ENCODE data around the gene PTPN6. TPM values are rescaled to one million over a fixed set of nuclear protein-coding genes. Genes with fewer than 3 reads are reported as not detected.
A peak's percentile ranks its signal among the peaks of the same experiment; 100 is the strongest.

PTPN6 gene
- total RNA-seq, 1 experiment from 2014 or later = 47.7 TPM

DNA sequence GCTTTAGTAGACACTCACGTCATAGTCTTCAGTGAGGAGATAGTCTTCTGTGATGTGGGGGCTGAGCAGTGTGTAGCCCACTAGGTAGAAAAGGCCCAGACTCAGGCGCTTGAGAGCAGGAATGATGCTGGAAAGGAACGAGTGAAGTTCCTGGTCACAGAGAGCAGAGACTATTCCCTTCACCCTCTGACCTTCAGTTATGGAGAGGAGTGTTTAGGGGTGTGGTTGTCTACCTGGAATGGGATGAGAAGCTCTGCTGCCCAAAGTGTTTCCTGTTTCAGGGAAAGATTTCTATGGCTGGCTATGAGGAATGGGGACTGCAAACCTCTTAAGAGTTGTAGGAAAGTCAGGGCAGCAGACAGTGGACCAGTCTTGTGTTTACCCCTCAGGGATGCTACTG, 28.3 kb downstream of the PTPN6 start:
- Histone ChIP-seq H3K4me3 (replicated peaks in 1 of 2; ENCODE audit: low read depth in 1 of 2, low read length in 2 of 2) (no peak overlapping the region), H3K27me3 (ENCODE audit: insufficient read depth, low read length) (no peaks in the 10 kb centered on the region), H4K20me1 (ENCODE audit: insufficient read depth) (no peaks in the 10 kb centered on the region), H2AFZ (ENCODE audit: low read depth, low read length, poor library complexity, severe bottlenecking) (no peak overlapping the region), H3K9me2 (ENCODE audit: insufficient read depth) (no peaks in the 10 kb centered on the region), H3K4me1 (ENCODE audit: control insufficient read depth in 1 of 2, insufficient read depth in 2 of 2, low read length in 2 of 2) (no peaks in the 10 kb centered on the region), H3K36me3 (ENCODE audit: control insufficient read depth in 1 of 2, insufficient read depth in 2 of 2, low read length in 2 of 2) (peaks cover 55 to 60% of the 10 kb centered on the region in 2 experiments), H3K27ac (ENCODE audit: low read depth, low read length) (no peak overlapping the region), H3K9me3 (ENCODE audit: control insufficient read depth in 1 of 2, insufficient read depth in 1 of 2, low read depth in 1 of 2, low read length in 2 of 2) (no peaks in the 10 kb centered on the region), H3K4me2 (ENCODE audit: low read length) (no peak overlapping the region), H3K9ac (ENCODE audit: low read length) (no peak overlapping the region), H3K79me2 (ENCODE audit: insufficient read depth, low read length) (peaks cover 8% of the 10 kb centered on the region; the same call in 1 of the 2 replicates)
- CTCF ChIA-PET = no interaction called here
- TF ChIP-seq POLR2AphosphoS5 (IDR thresholded peaks at IDR 0.05; ENCODE audit: low read depth, low read length) (no peak), SP1 (IDR thresholded peaks at IDR 0.05; ENCODE audit: low read depth) (no peak), EGR1 (IDR thresholded peaks at IDR 0.05; ENCODE audit: low read depth) (no peak), EZH2 (IDR thresholded peaks at IDR 0.05) (no peak), SIN3A (IDR thresholded peaks at IDR 0.05; ENCODE audit: low read depth) (peak; percentile 4; the same call in 1 of the 2 replicates)
- TF ChIP-seq, protein P1, sequence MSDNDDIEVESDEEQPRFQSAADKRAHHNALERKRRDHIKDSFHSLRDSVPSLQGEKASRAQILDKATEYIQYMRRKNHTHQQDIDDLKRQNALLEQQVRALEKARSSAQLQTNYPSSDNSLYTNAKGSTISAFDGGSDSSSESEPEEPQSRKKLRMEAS (IDR thresholded peaks at IDR 0.05) = no peak
- BruUV-seq (replicated peaks) = no TSS peak
- POLR2A ChIA-PET = no interaction called here
- RAD21 ChIA-PET (ENCODE audit: low non-redundant PET in 1 of 2, low total read pairs in 2 of 2, uncharacterized antibody in 2 of 2, unreplicated experiment in 2 of 2) = no interaction called here
- ATAC-seq (no peak), DNase-seq (ENCODE audit: low read depth, low spot score) (no peak)
- intact Hi-C loops (cut with micrococcal nuclease) = no loop called here

DNA sequence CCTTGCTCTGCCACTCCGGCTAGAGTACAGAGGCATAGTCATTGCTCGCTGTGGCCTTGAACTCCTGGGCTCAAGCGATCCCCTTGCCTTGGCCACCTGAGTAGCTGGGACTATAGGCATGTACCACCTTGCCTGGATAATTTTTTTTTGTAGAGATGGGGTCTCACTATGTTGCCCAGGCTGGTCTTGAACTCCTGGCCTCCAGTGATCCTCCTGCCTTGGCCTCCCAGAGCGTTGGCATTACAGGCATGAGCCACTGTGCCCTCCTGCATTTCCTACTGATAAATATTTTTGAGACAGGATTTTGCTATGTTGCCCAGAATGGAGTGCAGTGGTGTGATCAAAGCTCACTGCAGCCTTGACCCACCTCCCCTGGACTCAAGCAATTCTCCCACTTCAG, 28.9 kb downstream of the PTPN6 start:
- Histone ChIP-seq H3K27ac (ENCODE audit: low read depth, low read length) (no peak overlapping the region), H3K36me3 (ENCODE audit: control insufficient read depth in 1 of 2, insufficient read depth in 2 of 2, low read length in 2 of 2) (peaks cover 50 to 54% of the 10 kb centered on the region in 2 experiments), H3K9me2 (ENCODE audit: insufficient read depth) (no peaks in the 10 kb centered on the region), H3K79me2 (ENCODE audit: insufficient read depth, low read length) (peaks cover 3% of the 10 kb centered on the region; the same call in 1 of the 2 replicates), H3K4me1 (ENCODE audit: control insufficient read depth in 1 of 2, insufficient read depth in 2 of 2, low read length in 2 of 2) (no peaks in the 10 kb centered on the region), H3K4me3 (replicated peaks in 1 of 2; ENCODE audit: low read depth in 1 of 2, low read length in 2 of 2) (no peak overlapping the region), H3K9me3 (ENCODE audit: control insufficient read depth in 1 of 2, insufficient read depth in 1 of 2, low read depth in 1 of 2, low read length in 2 of 2) (no peaks in the 10 kb centered on the region), H3K4me2 (ENCODE audit: low read length) (no peak overlapping the region), H3K9ac (ENCODE audit: low read length) (no peak overlapping the region), H4K20me1 (ENCODE audit: insufficient read depth) (no peaks in the 10 kb centered on the region), H2AFZ (ENCODE audit: low read depth, low read length, poor library complexity, severe bottlenecking) (no peak overlapping the region), H3K27me3 (ENCODE audit: insufficient read depth, low read length) (no peaks in the 10 kb centered on the region)
- no TSS peak for BruUV-seq (replicated peaks)
- intact Hi-C loops (cut with micrococcal nuclease) = no loop called here
- DNase-seq (ENCODE audit: low read depth, low spot score) (no peak), ATAC-seq (no peak)
- ChIA-PET CTCF (no interaction called here), RAD21 (ENCODE audit: low non-redundant PET in 1 of 2, low total read pairs in 2 of 2, uncharacterized antibody in 2 of 2, unreplicated experiment in 2 of 2) (no interaction called here), POLR2A (interaction anchor here (0.8 kb wide), 1 partner anchor 38 kb away, joined by 3 read pairs; the partner anchor contains the start of gene LPCAT3)
- TF ChIP-seq CEBPB (IDR thresholded peaks at IDR 0.05; ENCODE audit: low read depth) (no peak), TCF7L2 (IDR thresholded peaks at IDR 0.05; ENCODE audit: borderline replicate concordance, extremely low read depth, insufficient read depth, insufficient read length) (no peak), CBX3 (IDR thresholded peaks at IDR 0.05; ENCODE audit: low read depth) (no peak), SIN3A (IDR thresholded peaks at IDR 0.05; ENCODE audit: low read depth) (no peak), RAD21 (IDR thresholded peaks at IDR 0.05; ENCODE audit: low read depth) (no peak), ELF1 (IDR thresholded peaks at IDR 0.05; ENCODE audit: borderline replicate concordance, low read depth) (no peak)
- TF ChIP-seq, protein P1 (IDR thresholded peaks at IDR 0.05) = no peak
- TF ChIP-seq, protein P2, sequence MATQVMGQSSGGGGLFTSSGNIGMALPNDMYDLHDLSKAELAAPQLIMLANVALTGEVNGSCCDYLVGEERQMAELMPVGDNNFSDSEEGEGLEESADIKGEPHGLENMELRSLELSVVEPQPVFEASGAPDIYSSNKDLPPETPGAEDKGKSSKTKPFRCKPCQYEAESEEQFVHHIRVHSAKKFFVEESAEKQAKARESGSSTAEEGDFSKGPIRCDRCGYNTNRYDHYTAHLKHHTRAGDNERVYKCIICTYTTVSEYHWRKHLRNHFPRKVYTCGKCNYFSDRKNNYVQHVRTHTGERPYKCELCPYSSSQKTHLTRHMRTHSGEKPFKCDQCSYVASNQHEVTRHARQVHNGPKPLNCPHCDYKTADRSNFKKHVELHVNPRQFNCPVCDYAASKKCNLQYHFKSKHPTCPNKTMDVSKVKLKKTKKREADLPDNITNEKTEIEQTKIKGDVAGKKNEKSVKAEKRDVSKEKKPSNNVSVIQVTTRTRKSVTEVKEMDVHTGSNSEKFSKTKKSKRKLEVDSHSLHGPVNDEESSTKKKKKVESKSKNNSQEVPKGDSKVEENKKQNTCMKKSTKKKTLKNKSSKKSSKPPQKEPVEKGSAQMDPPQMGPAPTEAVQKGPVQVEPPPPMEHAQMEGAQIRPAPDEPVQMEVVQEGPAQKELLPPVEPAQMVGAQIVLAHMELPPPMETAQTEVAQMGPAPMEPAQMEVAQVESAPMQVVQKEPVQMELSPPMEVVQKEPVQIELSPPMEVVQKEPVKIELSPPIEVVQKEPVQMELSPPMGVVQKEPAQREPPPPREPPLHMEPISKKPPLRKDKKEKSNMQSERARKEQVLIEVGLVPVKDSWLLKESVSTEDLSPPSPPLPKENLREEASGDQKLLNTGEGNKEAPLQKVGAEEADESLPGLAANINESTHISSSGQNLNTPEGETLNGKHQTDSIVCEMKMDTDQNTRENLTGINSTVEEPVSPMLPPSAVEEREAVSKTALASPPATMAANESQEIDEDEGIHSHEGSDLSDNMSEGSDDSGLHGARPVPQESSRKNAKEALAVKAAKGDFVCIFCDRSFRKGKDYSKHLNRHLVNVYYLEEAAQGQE (IDR thresholded peaks at IDR 0.05; ENCODE audit: low read depth) = no peak

Data from HCT116 (cell line).